PFSK-1 (cell line): ENCODE measurements around the gene ECT2.

Source experiments
- FOXP2 ChIP-seq: optimal IDR thresholded peaks from 2 replicates; pipeline ENCODE3; 2011; ENCODE audit warnings: borderline replicate concordance, control low read depth, inconsistent platforms; ENCODE audit not compliant: insufficient read depth; ENCODE audit errors: extremely low read length, extremely low read depth
- POLR2AphosphoS5 ChIP-seq: IDR thresholded peaks from 2 replicates; pipeline ENCODE4 v1.6.1; 2012; ENCODE audit warnings: low read depth, mild to moderate bottlenecking, control low read depth, low read length, moderate library complexity
- REST ChIP-seq, 2 experiments: IDR thresholded peaks; 2 replicates each; pipeline versions ENCODE4 v1.6.1 to v1.8.0; 2011 to 2012; ENCODE audit warnings: low read depth in 2 of 2, low read length in 2 of 2, control low read depth in 1 of 2, inconsistent platforms in 1 of 2, mild to moderate bottlenecking in 1 of 2, moderate library complexity in 1 of 2; ENCODE audit not compliant: insufficient read depth in 1 of 2
- SIN3A ChIP-seq: IDR thresholded peaks from 2 replicates; pipeline ENCODE4 v1.6.1; 2012; ENCODE audit warnings: mild to moderate bottlenecking, low read length, moderate library complexity, borderline replicate concordance; ENCODE audit not compliant: insufficient read depth
- TAF1 ChIP-seq: IDR thresholded peaks from 2 replicates; pipeline ENCODE4 v1.6.1; 2012; ENCODE audit warnings: low read length, control low read depth, borderline replicate concordance; ENCODE audit not compliant: insufficient read depth

Gene ECT2

DNA sequence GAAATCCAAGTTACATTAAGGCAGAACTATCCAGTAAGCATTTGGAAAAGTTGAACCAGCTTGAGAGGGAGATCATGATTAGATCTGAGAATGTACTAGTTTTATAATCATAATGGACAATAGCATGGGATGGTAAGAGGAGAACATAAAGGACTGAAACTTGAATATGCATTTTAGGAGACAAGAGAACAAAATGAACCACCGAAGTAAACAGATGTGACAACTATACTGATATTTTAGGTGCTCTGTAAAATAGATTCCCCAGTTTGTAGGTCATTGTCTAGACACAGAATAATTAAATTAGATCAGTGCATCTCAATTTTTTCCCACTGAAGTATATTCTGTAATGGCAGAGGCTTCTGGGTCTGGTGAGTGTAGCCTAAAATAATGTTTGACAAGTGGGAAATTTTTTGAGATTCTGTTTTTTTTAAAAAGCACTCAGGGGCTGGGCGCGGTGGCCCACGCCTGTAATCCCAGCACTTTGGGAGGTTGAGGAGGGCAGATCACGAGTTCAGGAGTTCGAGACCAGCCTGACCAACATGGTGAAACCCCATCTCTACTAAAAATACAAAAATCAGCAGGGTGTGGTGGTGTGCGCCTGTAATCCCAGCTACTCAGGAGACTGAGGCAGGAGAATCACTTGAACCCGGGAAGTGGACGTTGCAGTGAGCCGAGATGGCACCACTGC is 16.3 kb downstream of the ECT2 start:
- TF ChIP-seq REST (IDR thresholded peaks at IDR 0.05; ENCODE audit: insufficient read depth in 1 of 2, low read depth in 2 of 2, low read length in 2 of 2) (no peak), POLR2AphosphoS5 (no peak), TAF1 (no peak), FOXP2 (no peak), SIN3A (no peak)

- no peak for TF ChIP-seq SIN3A
These were observed 19.9 kb downstream of the ECT2 start for GRCh38 chr3:172770382-172770781.

- no peak for TF ChIP-seq REST (IDR thresholded peaks at IDR 0.05; ENCODE audit: insufficient read depth in 1 of 2, low read depth in 2 of 2, low read length in 2 of 2)
- TF ChIP-seq TAF1: no peak
- TF ChIP-seq SIN3A: no peak
- no peak for TF ChIP-seq POLR2AphosphoS5
- TF ChIP-seq FOXP2: no peak
These were observed 21.1 kb downstream of the ECT2 start for GRCh38 chr3:172771672-172772071.

DNA sequence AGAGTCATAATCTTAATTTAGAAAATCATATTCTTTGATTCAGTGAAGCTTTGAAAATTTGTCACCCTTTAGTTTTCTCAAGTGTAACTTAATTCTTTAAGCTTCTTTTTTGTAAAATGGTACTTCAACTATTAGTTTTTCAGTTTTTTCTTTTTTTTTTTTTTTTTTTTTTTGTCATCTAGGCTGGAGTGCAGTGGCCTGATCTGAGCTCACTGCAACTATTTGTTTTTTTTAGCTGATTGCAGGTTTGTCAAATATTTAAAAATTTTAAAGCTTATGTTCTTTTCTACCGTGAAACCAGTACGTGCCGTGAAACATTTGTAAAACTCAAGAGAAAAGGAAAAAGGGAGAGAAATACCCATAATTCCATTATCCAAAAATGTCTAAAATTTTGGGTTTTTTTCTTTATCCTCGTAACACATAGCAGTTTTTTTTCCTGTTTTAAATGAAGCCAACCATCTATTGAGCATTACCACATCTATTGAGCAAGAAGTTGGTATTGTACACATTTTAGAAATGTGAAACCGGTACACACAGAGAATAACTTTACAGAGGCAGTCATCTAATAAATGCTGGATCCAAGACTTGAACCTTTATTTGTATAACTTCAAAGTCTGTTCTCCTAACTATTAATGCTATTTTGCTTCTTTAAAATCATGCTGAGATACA is 25.7 kb downstream of the ECT2 start:
- no peak for TF ChIP-seq REST (IDR thresholded peaks at IDR 0.05; ENCODE audit: insufficient read depth in 1 of 2, low read depth in 2 of 2, low read length in 2 of 2)
- no peak for TF ChIP-seq SIN3A
- no peak for TF ChIP-seq POLR2AphosphoS5
- TF ChIP-seq FOXP2: no peak
- TF ChIP-seq TAF1: no peak

GRCh38 chr3:172777901-172778300 is 27.4 kb downstream of the ECT2 start:
- TF ChIP-seq SIN3A (no peak), TAF1 (no peak), POLR2AphosphoS5 (no peak), REST (IDR thresholded peaks at IDR 0.05; ENCODE audit: insufficient read depth in 1 of 2, low read depth in 2 of 2, low read length in 2 of 2) (no peak), FOXP2 (no peak)
